Measurements from ENCODE around the gene ARMC6. TPM values are rescaled to one million over a fixed set of nuclear protein-coding genes. Genes with fewer than 3 reads are reported as not detected.

The ARMC6 gene
- total and polyA plus RNA-seq, 2 of the 13 experiments (the other 11 are each of a cell fraction or from before 2014, with no cell fraction given): 16.2 to 36.8 TPM

GRCh38 chr19:19098703-19099632 lies 65.6 kb downstream of the ARMC6 start (continued):
- TF ChIP-seq AFF4 (CRISPR knock-in tag; IDR thresholded peaks at IDR 0.05): no peak
- no peak for TF ChIP-seq ZKSCAN1 (IDR thresholded peaks at IDR 0.05; ENCODE audit: low read length)
- TF ChIP-seq JUN (CRISPR knock-in tag; IDR thresholded peaks at IDR 0.05): peak; percentile 43; the same call in 1 of the 2 replicates
- TF ChIP-seq, protein P1, sequence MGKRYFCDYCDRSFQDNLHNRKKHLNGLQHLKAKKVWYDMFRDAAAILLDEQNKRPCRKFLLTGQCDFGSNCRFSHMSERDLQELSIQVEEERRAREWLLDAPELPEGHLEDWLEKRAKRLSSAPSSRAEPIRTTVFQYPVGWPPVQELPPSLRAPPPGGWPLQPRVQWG (CRISPR knock-in tag; IDR thresholded peaks at IDR 0.05; ENCODE audit: borderline replicate concordance, low read depth): no peak
- TF ChIP-seq SCMH1 (CRISPR knock-in tag; IDR thresholded peaks at IDR 0.05; ENCODE audit: borderline replicate concordance): no peak
- TF ChIP-seq, protein P2, sequence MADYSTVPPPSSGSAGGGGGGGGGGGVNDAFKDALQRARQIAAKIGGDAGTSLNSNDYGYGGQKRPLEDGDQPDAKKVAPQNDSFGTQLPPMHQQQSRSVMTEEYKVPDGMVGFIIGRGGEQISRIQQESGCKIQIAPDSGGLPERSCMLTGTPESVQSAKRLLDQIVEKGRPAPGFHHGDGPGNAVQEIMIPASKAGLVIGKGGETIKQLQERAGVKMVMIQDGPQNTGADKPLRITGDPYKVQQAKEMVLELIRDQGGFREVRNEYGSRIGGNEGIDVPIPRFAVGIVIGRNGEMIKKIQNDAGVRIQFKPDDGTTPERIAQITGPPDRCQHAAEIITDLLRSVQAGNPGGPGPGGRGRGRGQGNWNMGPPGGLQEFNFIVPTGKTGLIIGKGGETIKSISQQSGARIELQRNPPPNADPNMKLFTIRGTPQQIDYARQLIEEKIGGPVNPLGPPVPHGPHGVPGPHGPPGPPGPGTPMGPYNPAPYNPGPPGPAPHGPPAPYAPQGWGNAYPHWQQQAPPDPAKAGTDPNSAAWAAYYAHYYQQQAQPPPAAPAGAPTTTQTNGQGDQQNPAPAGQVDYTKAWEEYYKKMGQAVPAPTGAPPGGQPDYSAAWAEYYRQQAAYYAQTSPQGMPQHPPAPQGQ (CRISPR knock-in tag; IDR thresholded peaks at IDR 0.05; ENCODE audit: borderline replicate concordance): no peak
- TF ChIP-seq, protein P3, sequence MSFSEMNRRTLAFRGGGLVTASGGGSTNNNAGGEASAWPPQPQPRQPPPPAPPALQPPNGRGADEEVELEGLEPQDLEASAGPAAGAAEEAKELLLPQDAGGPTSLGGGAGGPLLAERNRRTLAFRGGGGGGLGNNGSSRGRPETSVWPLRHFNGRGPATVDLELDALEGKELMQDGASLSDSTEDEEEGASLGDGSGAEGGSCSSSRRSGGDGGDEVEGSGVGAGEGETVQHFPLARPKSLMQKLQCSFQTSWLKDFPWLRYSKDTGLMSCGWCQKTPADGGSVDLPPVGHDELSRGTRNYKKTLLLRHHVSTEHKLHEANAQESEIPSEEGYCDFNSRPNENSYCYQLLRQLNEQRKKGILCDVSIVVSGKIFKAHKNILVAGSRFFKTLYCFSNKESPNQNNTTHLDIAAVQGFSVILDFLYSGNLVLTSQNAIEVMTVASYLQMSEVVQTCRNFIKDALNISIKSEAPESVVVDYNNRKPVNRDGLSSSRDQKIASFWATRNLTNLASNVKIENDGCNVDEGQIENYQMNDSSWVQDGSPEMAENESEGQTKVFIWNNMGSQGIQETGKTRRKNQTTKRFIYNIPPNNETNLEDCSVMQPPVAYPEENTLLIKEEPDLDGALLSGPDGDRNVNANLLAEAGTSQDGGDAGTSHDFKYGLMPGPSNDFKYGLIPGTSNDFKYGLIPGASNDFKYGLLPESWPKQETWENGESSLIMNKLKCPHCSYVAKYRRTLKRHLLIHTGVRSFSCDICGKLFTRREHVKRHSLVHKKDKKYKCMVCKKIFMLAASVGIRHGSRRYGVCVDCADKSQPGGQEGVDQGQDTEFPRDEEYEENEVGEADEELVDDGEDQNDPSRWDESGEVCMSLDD (CRISPR knock-in tag; IDR thresholded peaks at IDR 0.05; ENCODE audit: borderline replicate concordance): no peak
- no peak for TF ChIP-seq IKZF4 (CRISPR knock-in tag; IDR thresholded peaks at IDR 0.05; ENCODE audit: borderline replicate concordance, low read depth, not compliant biosample characterization)
- TF ChIP-seq, protein P4, sequence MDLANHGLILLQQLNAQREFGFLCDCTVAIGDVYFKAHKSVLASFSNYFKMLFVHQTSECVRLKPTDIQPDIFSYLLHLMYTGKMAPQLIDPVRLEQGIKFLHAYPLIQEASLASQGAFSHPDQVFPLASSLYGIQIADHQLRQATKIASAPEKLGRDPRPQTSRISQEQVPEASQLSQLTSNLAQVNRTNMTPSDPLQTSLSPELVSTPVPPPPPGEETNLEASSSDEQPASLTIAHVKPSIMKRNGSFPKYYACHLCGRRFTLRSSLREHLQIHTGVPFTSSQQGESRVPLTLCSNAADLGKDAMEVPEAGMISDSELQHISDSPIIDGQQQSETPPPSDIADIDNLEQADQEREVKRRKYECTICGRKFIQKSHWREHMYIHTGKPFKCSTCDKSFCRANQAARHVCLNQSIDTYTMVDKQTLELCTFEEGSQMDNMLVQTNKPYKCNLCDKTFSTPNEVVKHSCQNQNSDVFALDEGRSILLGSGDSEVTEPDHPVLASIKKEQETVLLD (CRISPR knock-in tag; IDR thresholded peaks at IDR 0.05; ENCODE audit: low read depth): no peak

All from HepG2 (cell line).